ENCODE measurements around the gene NCBP2L.

- TF ChIP-seq ZNF263 (CRISPR knock-in tag; IDR thresholded peaks at IDR 0.05; ENCODE audit: low read depth), result no peak
- no peak for TF ChIP-seq CTCF (IDR thresholded peaks at IDR 0.05)
- TF ChIP-seq E2F5 (CRISPR knock-in tag; IDR thresholded peaks at IDR 0.05), result no peak
- no peak for TF ChIP-seq ZNF512 (CRISPR knock-in tag; IDR thresholded peaks at IDR 0.05; ENCODE audit: borderline replicate concordance)
- TF ChIP-seq NFATC4 (CRISPR knock-in tag; IDR thresholded peaks at IDR 0.05), result no peak
- TF ChIP-seq ELF4 (CRISPR knock-in tag; IDR thresholded peaks at IDR 0.05; ENCODE audit: low read depth), result no peak
- no peak for TF ChIP-seq GABPB1 (CRISPR knock-in tag; IDR thresholded peaks at IDR 0.05)
- no peak for TF ChIP-seq TCF7 (CRISPR knock-in tag; IDR thresholded peaks at IDR 0.05; ENCODE audit: low read depth)
- TF ChIP-seq ZNF416 (CRISPR knock-in tag; IDR thresholded peaks at IDR 0.05), result no peak
- no peak for TF ChIP-seq ETV6 (CRISPR knock-in tag; IDR thresholded peaks at IDR 0.05)
- TF ChIP-seq ATF3 (CRISPR knock-in tag; conservative IDR thresholded peaks at IDR 0.05), result no peak
Observed at GRCh38 chrX:107738272-107738671, 39.3 kb upstream of the NCBP2L start.
